A673 (cell line): ENCODE data around the gene ITSN1.

ENCODE experiments used
- EZH2 ChIP-seq: fragments of 200-600 bp; sonication (generic); IDR thresholded peaks from 2 replicates; pipeline ENCODE4 v1.6.1; 2017; ENCODE audit warnings: borderline replicate concordance, low read depth, mild to moderate bottlenecking, mixed read lengths, antibody characterized with exemption, low read length; ENCODE audit not compliant: poor library complexity, severe bottlenecking
- TF ChIP-seq, protein P1 (sequence below): fragments of 300-800, 200-600 bp; sonication (generic); conservative IDR thresholded peaks from 2 replicates; pipeline ENCODE4 v1.5.1; 2017; ENCODE audit warnings: low read depth, mild to moderate bottlenecking, antibody characterized with exemption, low read length, moderate library complexity, mixed read lengths

DNA sequence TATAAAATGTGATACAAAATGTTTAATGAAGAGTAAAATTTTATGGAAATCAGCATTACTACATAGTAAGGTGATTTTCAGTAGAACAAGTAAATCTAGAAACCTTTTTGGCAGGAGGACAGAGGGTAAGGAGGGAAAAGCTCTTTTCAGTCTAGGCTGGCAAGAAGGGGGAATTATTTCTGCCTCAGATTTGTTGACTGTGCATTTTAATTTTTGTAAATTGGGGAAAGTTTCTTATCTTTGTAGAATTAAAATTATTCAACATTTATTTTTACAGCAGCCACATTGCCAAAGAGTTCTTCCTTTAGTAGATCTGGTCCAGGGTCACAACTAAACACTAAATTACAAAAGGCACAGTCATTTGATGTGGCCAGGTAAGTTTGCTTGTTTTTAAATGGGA, 109.2 kb downstream of the ITSN1 start:
- TF ChIP-seq, protein P1, sequence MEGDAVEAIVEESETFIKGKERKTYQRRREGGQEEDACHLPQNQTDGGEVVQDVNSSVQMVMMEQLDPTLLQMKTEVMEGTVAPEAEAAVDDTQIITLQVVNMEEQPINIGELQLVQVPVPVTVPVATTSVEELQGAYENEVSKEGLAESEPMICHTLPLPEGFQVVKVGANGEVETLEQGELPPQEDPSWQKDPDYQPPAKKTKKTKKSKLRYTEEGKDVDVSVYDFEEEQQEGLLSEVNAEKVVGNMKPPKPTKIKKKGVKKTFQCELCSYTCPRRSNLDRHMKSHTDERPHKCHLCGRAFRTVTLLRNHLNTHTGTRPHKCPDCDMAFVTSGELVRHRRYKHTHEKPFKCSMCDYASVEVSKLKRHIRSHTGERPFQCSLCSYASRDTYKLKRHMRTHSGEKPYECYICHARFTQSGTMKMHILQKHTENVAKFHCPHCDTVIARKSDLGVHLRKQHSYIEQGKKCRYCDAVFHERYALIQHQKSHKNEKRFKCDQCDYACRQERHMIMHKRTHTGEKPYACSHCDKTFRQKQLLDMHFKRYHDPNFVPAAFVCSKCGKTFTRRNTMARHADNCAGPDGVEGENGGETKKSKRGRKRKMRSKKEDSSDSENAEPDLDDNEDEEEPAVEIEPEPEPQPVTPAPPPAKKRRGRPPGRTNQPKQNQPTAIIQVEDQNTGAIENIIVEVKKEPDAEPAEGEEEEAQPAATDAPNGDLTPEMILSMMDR: no peak
- TF ChIP-seq EZH2: no peak
